ENCODE measurements around the gene PPARD. TPM values are rescaled to one million over a fixed set of nuclear protein-coding genes. Genes with fewer than 3 reads are reported as not detected.

Gene PPARD
- total RNA-seq, 1 experiment from 2014 or later: 24.7 TPM

GRCh38 chr6:35415065-35415891 is 72.9 kb downstream of the PPARD start:
- Histone ChIP-seq H3K9me3 (ENCODE audit: insufficient read depth, low read depth) (no peaks in the 10 kb centered on the region), H3K36me3 (ENCODE audit: low read depth) (no peaks in the 10 kb centered on the region), H3K79me2 (ENCODE audit: low read depth) (no peaks in the 10 kb centered on the region), H3F3A (ENCODE audit: insufficient read depth, low read depth) (peaks cover 7% of the 10 kb centered on the region; the same call in 1 of the 2 replicates), H3K9me2 (ENCODE audit: insufficient read depth) (no peaks in the 10 kb centered on the region), H3K4me2 (no peak overlapping the region), H4K20me1 (ENCODE audit: insufficient read depth) (no peaks in the 10 kb centered on the region), H2AFZ (no peak overlapping the region), H3K4me1 (replicated peaks; ENCODE audit: insufficient read depth) (peaks cover 15% of the 10 kb centered on the region), H3K4me3 (no peak overlapping the region), H3K27me3 (ENCODE audit: insufficient read depth, low read depth) (no peaks in the 10 kb centered on the region), H3K27ac (peak overlapping the region; percentile 68)
- peak; percentile 55 to 95 for DNase-seq
- ChIA-PET CTCF (interaction anchor here (0.6 to 1.4 kb wide), 4 partner anchors 14 to 554 kb away, joined by 3 to 8 read pairs (median 6); partner anchors contain the start of gene PPARD), POLR2A (ENCODE audit: unreplicated experiment) (interaction anchor here (0.6 to 1.1 kb wide), 2 partner anchors 34 to 59 kb away, joined by 5 to 7 read pairs; no protein-coding TSS in a partner anchor)
- intact Hi-C loops (cut with micrococcal nuclease; ENCODE audit: unreplicated experiment): loop anchor here (1.0 kb wide), 2 partner anchors 23 to 73 kb away; partner anchors contain the start of gene PPARD
- TF ChIP-seq EZH2 (IDR thresholded peaks at IDR 0.05; ENCODE audit: low read depth): no peak
- TF ChIP-seq CTCF (conservative IDR thresholded peaks at IDR 0.05): peak; percentile 77
- no TSS peak for BruUV-seq (replicated peaks)

GRCh38 chr6:35417979-35418661 is 75.8 kb downstream of the PPARD start:
- ChIA-PET POLR2A (ENCODE audit: unreplicated experiment) (no interaction called here), CTCF (interaction anchor here (0.6 kb wide), 1 partner anchor 431 kb away, joined by 3 read pairs; no protein-coding TSS in a partner anchor)
- no peak overlapping the region for H3K4me2 ChIP-seq
- peaks cover 7% of the 10 kb centered on the region; the same call in 1 of the 2 replicates for H3F3A ChIP-seq (ENCODE audit: insufficient read depth, low read depth)
- intact Hi-C loops (cut with micrococcal nuclease; ENCODE audit: unreplicated experiment): no loop called here
- DNase-seq: no peak
- no TSS peak for BruUV-seq (replicated peaks)
- H2AFZ ChIP-seq: no peak overlapping the region
- no peak overlapping the region for H3K27ac ChIP-seq
- no peaks in the 10 kb centered on the region for H3K27me3 ChIP-seq (ENCODE audit: insufficient read depth, low read depth)
- H3K9me2 ChIP-seq (ENCODE audit: insufficient read depth): no peaks in the 10 kb centered on the region
- no peaks in the 10 kb centered on the region for H3K36me3 ChIP-seq (ENCODE audit: low read depth)
- H4K20me1 ChIP-seq (ENCODE audit: insufficient read depth): no peaks in the 10 kb centered on the region
- H3K79me2 ChIP-seq (ENCODE audit: low read depth): no peaks in the 10 kb centered on the region
- TF ChIP-seq EZH2 (IDR thresholded peaks at IDR 0.05; ENCODE audit: low read depth) (no peak), CTCF (conservative IDR thresholded peaks at IDR 0.05) (no peak)
- no peak overlapping the region for H3K4me3 ChIP-seq
- H3K9me3 ChIP-seq (ENCODE audit: insufficient read depth, low read depth): no peaks in the 10 kb centered on the region
- peaks cover 15% of the 10 kb centered on the region for H3K4me1 ChIP-seq (replicated peaks; ENCODE audit: insufficient read depth)

DNA sequence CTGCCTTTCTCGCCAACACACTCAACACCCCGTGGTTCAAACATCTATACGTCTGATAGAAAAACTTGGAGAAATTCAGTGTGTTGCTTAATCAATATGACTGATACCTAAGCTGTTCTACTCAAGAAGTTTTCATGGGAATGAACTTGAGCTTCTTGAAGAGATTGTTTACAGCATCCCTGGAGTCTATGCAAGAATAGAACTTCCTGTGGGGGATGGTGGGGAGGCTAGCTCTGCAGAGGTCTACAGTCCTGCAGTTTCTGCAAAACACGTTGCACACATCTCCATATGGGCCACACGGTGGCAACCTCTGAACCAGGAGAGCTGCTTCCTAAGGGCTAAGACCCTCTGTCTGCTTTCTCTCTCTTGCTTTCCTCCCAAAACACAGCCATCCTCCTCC is 77.1 kb downstream of the PPARD start:
- POLR2A ChIA-PET (ENCODE audit: unreplicated experiment): interaction anchor here (0.6 kb wide), 1 partner anchor 101 kb away, joined by 3 read pairs; no protein-coding TSS in a partner anchor
- H2AFZ ChIP-seq: no peak overlapping the region
- no peaks in the 10 kb centered on the region for H4K20me1 ChIP-seq (ENCODE audit: insufficient read depth)
- no peaks in the 10 kb centered on the region for H3K9me3 ChIP-seq (ENCODE audit: insufficient read depth, low read depth)
- intact Hi-C loops (cut with micrococcal nuclease; ENCODE audit: unreplicated experiment): no loop called here
- no peak for DNase-seq
- H3F3A ChIP-seq (ENCODE audit: insufficient read depth, low read depth): peaks cover 6% of the 10 kb centered on the region; the same call in 1 of the 2 replicates
- no peaks in the 10 kb centered on the region for H3K9me2 ChIP-seq (ENCODE audit: insufficient read depth)
- H3K27me3 ChIP-seq (ENCODE audit: insufficient read depth, low read depth): no peaks in the 10 kb centered on the region
- no peak overlapping the region for H3K4me3 ChIP-seq
- H3K79me2 ChIP-seq (ENCODE audit: low read depth): no peaks in the 10 kb centered on the region
- TF ChIP-seq EZH2 (IDR thresholded peaks at IDR 0.05; ENCODE audit: low read depth) (no peak), CTCF (conservative IDR thresholded peaks at IDR 0.05) (no peak)
- H3K36me3 ChIP-seq (ENCODE audit: low read depth): no peaks in the 10 kb centered on the region
- no peak overlapping the region for H3K4me2 ChIP-seq
- no peak overlapping the region for H3K27ac ChIP-seq
- BruUV-seq (replicated peaks): no TSS peak
- CTCF ChIA-PET: no interaction called here
- H3K4me1 ChIP-seq (replicated peaks; ENCODE audit: insufficient read depth): peaks cover 14% of the 10 kb centered on the region

Data from PC-9 (cell line).